DMS53 treated with DMSO at 0.1 percent for 48 hours (cell line): ENCODE data around the gene WNT7B.

Experiments used
- DNase-seq: peaks from one replicate; lab custom pipeline; 2025; ENCODE audit not compliant: unreplicated experiment; lab: John Stamatoyannopoulos, UW

Gene WNT7B

DNA sequence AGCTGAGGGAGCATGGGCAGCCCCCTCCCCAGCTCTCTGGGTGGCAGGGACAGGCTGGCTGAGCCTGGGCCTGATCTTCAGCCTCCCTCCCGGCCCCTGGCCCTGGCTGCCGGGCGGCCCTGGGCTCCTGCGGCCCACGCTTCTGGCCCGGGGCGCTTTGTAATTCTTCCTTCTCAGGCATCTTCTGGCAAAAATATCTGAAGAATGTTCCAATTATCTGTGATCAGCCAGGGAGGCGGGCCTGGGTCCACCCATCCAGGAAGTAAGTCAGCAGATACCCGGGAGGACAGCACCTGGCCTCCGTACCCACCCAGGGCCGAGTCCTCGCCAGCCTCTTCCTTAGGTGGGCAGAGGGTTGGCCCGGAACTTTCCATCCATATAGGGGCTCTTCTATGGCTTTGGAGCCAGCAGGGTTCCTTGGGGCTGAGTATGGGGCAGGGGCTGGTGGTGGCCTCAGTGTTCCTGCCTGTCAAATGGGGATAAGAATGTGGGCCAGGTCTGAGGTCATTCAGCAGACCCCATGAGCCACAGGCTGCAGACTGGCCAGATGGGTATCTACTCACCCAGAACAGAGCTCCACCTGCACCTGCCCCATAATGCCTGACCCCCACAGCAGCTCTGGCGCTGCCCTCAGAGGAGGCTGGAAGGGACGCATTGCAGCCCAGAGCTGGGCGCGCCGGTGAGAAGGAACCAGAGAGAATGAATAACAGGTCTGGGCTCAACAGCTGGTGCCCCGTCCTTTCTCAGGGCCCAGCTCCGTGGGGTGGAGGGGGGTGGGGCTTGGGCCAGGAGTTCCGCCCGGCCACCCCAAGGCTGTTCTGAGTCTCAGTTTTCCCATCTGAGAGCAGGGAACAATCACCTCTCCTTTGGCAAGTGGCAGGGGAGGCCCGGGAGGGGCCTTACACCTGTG lies 16.2 kb downstream of the WNT7B start:
- DNase-seq, result no peak

GRCh38 chr22:45959719-45960476 lies 17.1 kb downstream of the WNT7B start:
- DNase-seq, result no peak

- no peak for DNase-seq
Measured at GRCh38 chr22:45958971-45959370, 18.0 kb downstream of the WNT7B start.

DNA sequence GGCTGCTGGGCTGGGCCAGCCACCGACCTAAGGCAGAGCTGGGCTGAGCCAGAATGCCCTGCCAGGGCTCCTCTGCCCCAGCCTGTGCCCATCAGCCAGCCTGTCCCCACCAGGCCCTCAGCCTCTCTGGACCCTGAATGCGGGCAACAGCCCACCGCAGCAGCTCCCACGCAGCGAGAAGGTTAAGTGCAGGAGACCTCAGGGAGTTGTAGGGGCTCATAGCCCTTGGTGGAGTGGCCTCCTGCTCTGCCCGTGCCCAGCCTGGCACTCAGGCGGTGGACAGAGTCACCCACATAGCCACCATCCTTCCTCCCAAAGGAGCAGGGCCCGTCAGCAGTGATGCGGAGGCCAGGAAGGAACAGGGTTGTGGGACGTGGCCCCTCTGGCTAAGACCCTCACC lies 19.1 kb downstream of the WNT7B start:
- DNase-seq, result no peak

DNA sequence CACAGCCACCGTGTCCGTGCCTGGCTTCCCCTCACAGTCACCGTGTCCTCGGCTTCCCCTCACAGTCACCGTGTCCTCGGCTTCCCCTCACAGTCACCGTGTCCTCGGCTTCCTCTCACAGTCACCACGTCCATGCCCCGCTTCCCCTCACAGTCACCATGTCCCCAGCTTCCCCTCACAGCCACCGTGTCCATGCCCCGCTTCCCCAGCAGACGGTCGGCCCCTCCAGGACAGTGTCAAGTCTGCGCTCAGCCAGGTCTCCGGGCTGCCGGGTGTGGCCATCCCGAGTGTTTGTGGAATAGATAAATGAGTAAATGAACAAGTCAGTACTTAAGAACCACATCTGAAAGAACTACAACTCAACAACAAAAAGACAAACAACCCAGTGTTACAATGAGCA lies 23.8 kb downstream of the WNT7B start:
- no peak for DNase-seq

DNA sequence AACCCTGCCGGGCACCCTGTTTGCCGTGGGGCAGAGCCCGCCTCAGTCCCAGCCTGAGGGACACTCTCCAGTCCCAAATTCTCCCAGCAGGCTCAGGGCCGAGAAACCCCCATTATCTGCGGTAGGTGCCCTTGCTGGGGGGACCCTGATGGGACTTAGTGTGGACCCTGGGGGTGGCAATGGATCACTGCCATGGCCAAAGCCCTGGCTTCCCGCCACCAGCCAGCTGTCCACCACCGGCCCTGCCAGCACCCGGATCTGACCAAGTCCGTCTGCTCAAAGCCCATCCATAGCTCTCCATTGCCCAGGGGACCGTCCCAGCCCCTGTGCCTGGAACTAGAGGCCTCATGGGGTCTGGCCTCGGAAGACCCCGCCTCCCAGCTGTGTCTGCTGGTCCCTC lies 24.4 kb downstream of the WNT7B start:
- no peak for DNase-seq

DNA sequence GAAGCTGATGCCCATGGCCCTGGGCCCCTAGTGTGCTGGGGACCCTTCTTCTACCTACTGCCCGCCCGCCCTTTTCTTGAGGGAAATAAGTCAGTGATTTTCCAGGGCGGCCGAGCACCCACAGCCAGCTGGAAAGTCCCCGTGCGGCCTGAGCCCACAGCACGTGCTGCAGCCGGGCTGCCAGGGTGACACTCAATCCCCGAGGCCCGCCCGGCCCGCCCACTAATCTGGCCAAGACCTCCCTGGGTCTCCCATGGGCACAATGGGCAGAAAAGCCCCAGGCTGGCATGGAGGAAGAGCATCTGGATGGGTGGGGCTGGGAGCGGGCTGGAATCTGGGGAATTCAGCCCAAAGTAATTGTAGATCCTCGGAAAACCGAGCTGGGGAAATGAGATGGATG lies 24.8 kb downstream of the WNT7B start:
- no peak for DNase-seq

DNA sequence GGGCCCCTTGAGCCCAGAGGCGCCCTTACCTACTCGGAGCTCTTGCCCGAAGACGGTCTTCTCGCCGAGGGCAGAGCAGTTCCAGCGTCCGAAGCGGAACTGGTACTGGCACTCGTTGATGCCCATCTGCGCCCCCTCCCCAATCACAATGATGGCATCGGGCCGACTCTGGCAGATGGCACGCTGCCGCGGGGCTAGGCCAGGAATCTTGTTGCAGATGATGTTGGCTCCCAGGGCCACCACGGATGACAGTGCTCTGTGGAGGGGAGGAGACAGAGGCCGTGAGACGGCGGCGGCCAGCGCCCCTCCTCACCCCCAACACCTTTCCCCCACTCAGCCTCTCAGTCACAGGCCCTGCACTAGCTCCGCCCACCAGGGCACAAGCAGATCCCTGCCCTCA lies 27.1 kb downstream of the WNT7B start:
- no peak for DNase-seq

DNA sequence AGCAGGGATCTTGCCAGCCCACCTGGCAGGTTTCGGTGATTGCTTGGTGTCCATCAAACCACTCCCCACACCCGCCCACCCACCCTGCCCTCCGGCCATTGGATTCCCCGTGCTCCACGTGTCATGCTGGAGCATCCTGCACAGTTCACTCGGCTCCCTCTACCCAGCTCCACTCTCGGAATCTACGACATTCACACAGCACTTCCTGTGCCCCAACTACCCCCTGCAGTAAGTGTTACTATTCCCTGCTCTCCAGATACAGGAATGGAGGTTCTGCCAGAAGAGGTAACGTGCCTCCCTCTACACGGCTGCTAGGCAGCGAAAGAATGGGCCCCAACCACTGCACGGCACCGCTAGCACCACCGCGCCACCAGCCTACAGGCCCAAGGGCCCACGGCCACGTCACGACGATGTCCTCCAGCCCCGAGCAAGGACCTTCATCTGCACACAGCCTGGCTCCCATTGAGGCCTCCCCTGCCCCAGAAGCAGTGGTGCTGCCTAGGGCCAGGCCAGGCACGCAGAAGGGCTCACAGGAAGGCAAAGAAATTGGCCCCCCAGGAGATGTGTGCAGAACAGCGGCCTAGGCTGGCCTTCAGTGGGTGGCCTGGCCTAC lies 27.6 kb downstream of the WNT7B start:
- no peak for DNase-seq

DNA sequence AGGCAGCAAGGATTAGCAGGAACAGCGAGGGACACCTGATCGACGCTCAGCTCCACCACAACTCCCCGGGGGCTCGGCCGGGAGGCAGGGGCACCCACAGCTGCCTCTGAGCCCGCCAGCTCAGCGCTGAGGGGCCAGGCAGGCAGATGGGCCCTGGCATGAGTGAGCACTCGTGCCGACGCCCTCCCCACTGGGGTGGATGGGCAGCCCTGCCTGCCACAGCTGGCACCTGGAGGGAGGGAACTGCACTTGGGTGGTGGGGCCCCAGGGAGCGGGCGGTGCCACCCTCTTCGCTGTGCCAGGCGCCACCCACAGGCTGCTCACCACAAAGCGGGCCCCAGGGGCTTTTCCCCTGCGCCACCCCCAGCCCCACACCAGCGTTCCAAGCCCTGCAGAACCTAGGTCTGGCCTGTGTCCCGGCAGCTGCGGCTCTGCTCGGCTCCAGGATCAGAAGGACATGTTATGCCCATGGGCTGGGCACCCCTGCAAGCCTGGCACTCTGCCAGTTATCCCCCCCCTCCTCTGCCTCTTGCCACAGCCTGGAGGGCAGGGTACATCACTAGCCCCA lies 28.8 kb downstream of the WNT7B start:
- no peak for DNase-seq

- no peak for DNase-seq
Measured at GRCh38 chr22:45946805-45947600, 30.0 kb downstream of the WNT7B start.

DNA sequence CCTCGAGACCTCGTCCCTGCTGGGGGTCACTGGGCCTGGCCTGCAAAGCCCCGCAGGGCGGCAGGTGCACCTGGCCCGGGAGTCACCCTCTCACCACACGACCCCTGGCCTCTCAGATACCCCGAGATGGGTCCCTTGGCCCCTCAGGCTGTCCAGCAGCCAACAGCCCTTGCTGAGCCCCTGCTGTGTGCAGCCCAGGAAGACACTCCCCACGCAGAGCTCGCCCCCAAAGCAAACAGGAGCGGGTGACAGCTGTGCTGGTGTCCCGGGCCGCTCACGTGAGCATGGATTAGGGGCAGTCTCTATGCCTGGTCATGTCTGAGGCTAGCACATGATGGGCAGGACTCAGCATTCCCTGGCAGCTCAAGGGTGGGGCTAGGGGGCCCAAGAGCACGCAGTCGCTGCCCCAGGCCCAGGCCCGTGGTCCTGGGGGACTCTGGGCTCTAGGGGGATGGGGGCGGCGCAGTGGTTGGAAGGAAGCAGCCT lies 31.3 kb downstream of the WNT7B start:
- no peak for DNase-seq

DNA sequence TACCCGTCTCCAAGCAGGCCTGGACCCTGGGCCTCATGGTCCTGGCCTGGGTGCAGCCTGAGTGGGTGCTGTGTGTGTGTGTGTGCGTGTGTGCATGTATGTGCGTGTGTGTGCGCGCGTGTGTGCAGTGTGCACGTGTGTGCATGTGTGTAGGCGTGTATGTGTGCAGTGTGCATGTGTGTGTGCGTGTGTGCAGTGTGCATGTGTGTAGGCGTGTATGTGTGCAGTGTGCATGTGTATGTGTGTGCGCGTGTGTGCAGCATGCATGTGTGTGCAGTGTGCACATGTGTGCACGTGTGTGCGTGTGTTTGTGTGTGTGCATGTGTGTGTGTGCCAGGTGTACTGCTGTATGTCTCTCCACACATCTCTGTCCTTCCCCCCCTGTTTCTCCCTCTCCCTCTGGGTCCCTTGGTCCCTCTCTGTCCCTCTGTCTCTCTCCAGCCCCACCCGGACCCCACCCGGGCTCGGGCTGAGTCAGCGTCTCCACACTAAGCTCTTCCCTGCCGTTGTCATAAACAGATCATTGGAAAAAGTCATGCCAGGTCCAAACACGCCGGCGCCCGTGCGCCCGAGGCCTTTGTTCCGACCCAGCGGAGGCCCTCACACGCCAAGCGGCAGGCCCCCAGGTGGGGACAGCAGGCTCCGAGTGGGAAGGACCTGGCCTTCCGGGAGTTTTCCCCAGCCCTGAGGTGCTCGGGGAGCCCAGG lies 34.0 kb downstream of the WNT7B start:
- no peak for DNase-seq

GRCh38 chr22:45942344-45942743 lies 34.6 kb downstream of the WNT7B start:
- no peak for DNase-seq

- no peak for DNase-seq
Measured at GRCh38 chr22:45938913-45939312, 38.0 kb downstream of the WNT7B start.

DNA sequence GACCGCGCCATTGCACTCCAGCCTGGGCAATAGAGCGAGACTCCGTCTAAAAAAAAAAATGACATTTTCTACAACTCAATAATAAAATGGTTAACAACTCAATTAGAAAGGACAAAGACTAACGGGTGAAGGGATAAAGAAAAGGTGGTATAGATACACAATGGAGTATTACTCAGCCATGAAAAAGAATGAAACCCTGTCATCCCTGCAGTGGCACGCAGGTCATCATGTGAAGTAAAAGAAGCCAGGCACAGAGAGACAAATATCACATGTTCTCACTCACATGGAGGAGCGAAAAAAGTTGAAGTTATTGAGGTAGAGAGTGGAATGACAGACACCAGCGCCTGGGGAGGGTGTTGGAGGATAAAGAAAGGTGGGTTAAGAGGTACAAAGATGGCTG lies 39.0 kb downstream of the WNT7B start:
- DNase-seq, result no peak

- DNase-seq, result no peak
Measured at GRCh38 chr22:45935573-45935972, 41.4 kb downstream of the WNT7B start.

DNA sequence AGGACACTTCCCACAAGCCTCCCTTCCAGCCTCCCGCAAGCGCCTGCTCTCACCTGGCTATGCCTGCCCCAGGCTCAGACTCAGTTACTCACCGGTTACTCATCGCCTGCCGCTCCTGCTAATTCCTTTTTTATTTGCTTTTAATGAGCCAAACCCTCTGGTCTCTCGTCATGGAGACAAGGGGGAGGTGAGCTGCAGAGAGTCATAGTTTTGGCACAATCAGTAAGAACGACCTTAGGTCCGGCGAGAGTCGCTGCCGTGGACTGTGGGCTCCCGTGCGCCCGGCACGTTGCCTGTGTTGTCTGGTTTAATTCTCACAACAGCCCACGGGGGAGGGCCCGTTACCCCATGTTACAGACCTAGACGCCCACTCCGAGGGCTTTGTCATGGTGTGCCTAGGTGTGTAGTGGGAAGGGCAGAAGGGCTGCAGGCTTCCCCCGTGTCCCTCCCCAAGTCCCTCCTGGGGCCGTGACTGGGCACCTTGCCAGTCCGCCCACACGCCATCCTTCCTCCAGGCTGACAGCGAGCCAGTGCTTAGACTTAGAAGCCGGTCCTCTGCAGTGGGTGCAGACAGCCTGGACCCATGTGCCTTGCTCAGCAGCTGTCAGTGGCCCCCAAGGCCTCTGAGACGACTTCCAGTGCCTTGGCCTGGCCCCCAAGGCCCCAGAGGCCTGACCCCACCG lies 42.2 kb downstream of the WNT7B start:
- peak; percentile 42 for DNase-seq

- DNase-seq, result no peak
Measured at GRCh38 chr22:45934168-45934564, 42.8 kb downstream of the WNT7B start.
